Endothelial cell of umbilical vein (primary cell): ENCODE results near the gene PCDHGA1. TPM values are rescaled to one million over a fixed set of nuclear protein-coding genes. Genes with fewer than 3 reads are reported as not detected.

ENCODE experiments used
- BruUV-seq: library from RNA; stranded (reverse); fragments of 400-500 nt; replicated peaks from 2 replicates; lab custom pipeline; 2021; lab: Mats Ljungman, UMichigan
- CTCF ChIA-PET: fragments of 300-600, 350-600 bp; sonication (Branson Sonifier 250); formaldehyde crosslinking; loops from one replicate; lab custom pipeline; 2021; ENCODE audit warnings: antibody characterized with exemption, inconsistent platforms; lab: Charles Lee
- POLR2A ChIA-PET: fragments of 300-600, 350-600 bp; sonication (Branson Sonifier 250); formaldehyde crosslinking; loops from one replicate; lab custom pipeline; 2021; ENCODE audit warnings: antibody characterized with exemption, inconsistent platforms; lab: Charles Lee
- DNase-seq: peaks from one replicate; pipeline ENCODE4 v3.0.0-alpha.2; 2011; ENCODE audit warnings: low read depth, low spot score
- FAIRE-seq: peaks from 2 replicates; lab custom pipeline; 2011; peaks lifted over from hg19 to GRCh38; lab: Jason Lieb, UNC
- H2AFZ ChIP-seq: 2 replicates; pipeline ENCODE4 v1.6.0; 2012; ENCODE audit warnings: low read depth, low read length, control low read depth, inconsistent platforms
- H3K27ac ChIP-seq: 2 replicates; pipeline ENCODE4 v1.5.1; 2011; ENCODE audit warnings: low read depth, mild to moderate bottlenecking, control low read depth, low read length, moderate library complexity; ENCODE audit not compliant: insufficient read depth
- H3K27me3 ChIP-seq, 2 experiments: 2 replicates each; pipeline versions ENCODE4 v1.6.0 to v1.6.1; 2011; ENCODE audit warnings: low read length in 2 of 2, mixed read lengths in 1 of 2; ENCODE audit not compliant: control insufficient read depth in 2 of 2, insufficient read depth in 2 of 2
- H3K36me3 ChIP-seq, 2 experiments: 2 replicates in 1 of 2; 3 replicates in 1 of 2; pipeline ENCODE4 v1.5.1; 2011; ENCODE audit warnings: low read length in 2 of 2, mild to moderate bottlenecking in 1 of 2, moderate library complexity in 1 of 2; ENCODE audit not compliant: control insufficient read depth in 2 of 2, insufficient read depth in 2 of 2; ENCODE audit errors: extremely low read depth in 1 of 2
- H3K4me1 ChIP-seq: 3 replicates; pipeline ENCODE4 v1.5.1; 2011; ENCODE audit warnings: mild to moderate bottlenecking, low read length; ENCODE audit not compliant: control insufficient read depth, insufficient read depth; ENCODE audit errors: extremely low read depth
- H3K4me2 ChIP-seq: 2 replicates; pipeline ENCODE4 v1.6.1; 2011; ENCODE audit warnings: low read length, control low read depth, mixed read lengths; ENCODE audit not compliant: insufficient read depth
- H3K4me3 ChIP-seq, 3 experiments: fragments of 200-600 bp in 1 of 3; sonication (generic), shearing (Covaris generic) in 1 of 3; replicated peaks in 1 of 3; 2 replicates each; pipeline ENCODE4 v1.5.1; 2011 to 2016; ENCODE audit warnings: control low read depth in 3 of 3, low read length in 3 of 3, mild to moderate bottlenecking in 2 of 3, inconsistent platforms in 1 of 3, low read depth in 1 of 3, moderate library complexity in 1 of 3; ENCODE audit not compliant: insufficient read depth in 1 of 3
- H3K79me2 ChIP-seq: 2 replicates; pipeline ENCODE4 v1.6.0; 2012; ENCODE audit warnings: low read length, inconsistent platforms; ENCODE audit not compliant: control insufficient read depth, insufficient read depth
- H3K9ac ChIP-seq: replicated peaks from 2 replicates; pipeline ENCODE3; 2011; ENCODE audit warnings: low read length, control low read depth; ENCODE audit not compliant: insufficient read depth; ENCODE audit errors: extremely low read depth
- H3K9me1 ChIP-seq: replicated peaks from 3 replicates; pipeline ENCODE4 v1.6.0; 2011; ENCODE audit warnings: mild to moderate bottlenecking, low read length; ENCODE audit not compliant: control insufficient read depth, insufficient read depth; ENCODE audit errors: extremely low read depth
- H3K9me3 ChIP-seq: replicated peaks from 2 replicates; pipeline ENCODE4 v1.5.1; 2012; ENCODE audit warnings: low read length, inconsistent platforms; ENCODE audit not compliant: control insufficient read depth, insufficient read depth
- H4K20me1 ChIP-seq: replicated peaks from 2 replicates; pipeline ENCODE3; 2011; ENCODE audit warnings: mild to moderate bottlenecking, low read length; ENCODE audit not compliant: control insufficient read depth, insufficient read depth; ENCODE audit errors: extremely low read depth
- FOS ChIP-seq: IDR thresholded peaks from 2 replicates; pipeline ENCODE4 v1.6.1; 2011; ENCODE audit warnings: mild to moderate bottlenecking, low read length, moderate library complexity, borderline replicate concordance; ENCODE audit not compliant: insufficient read depth
- GATA2 ChIP-seq: IDR thresholded peaks from 2 replicates; pipeline ENCODE4 v1.7.0; 2011; ENCODE audit warnings: low read depth, mild to moderate bottlenecking, moderate library complexity, mixed read lengths, low read length; ENCODE audit not compliant: insufficient read length, insufficient read depth
- JUN ChIP-seq: IDR thresholded peaks from 2 replicates; pipeline ENCODE4 v1.6.1; 2011; ENCODE audit warnings: borderline replicate concordance, low read depth; ENCODE audit not compliant: insufficient read length, insufficient read depth
- MYC ChIP-seq: IDR thresholded peaks from one replicate; pipeline ENCODE4 v1.6.1; 2011; ENCODE audit warnings: mild to moderate bottlenecking, low read depth, low read length
- POLR2A ChIP-seq: IDR thresholded peaks from 2 replicates; pipeline ENCODE4 v1.6.1; 2012; ENCODE audit warnings: low read depth, mild to moderate bottlenecking, control low read depth, low read length
- dilution Hi-C: fragments of 300-500 bp; cut with MboI; formaldehyde crosslinking; loops from one replicate; pipeline ENCODE4 v1.15.0; 2019; ENCODE audit warnings: low sequenced_read_pairs; ENCODE audit not compliant: extremely low pct_ligation_motif_present
- intact Hi-C: fragments of 100-400 bp; cut with micrococcal nuclease; formaldehyde crosslinking; loops from one replicate; pipeline ENCODE4 v1.10.0; 2022
- polyA plus RNA-seq, 4 experiments: library from polyadenylated mRNA; depleted of rRNA in 3 of 4; stranded (reverse) in 3 of 4; unstranded in 1 of 4; fragments of >200 nt; gene quantifications; 2 replicates each; pipeline versions ENCODE4 v1.2.1 to v1.2.3, GENCODE V29; 2011 to 2012; ENCODE audit warnings: missing spikeins in 1 of 4
- total RNA-seq: library from RNA; stranded (reverse); gene quantifications from 2 replicates; pipeline ENCODE4 v1.2.3, GENCODE V29; 2021
- TF ChIP-seq, protein P1 (sequence below): IDR thresholded peaks from 2 replicates; pipeline ENCODE4 v1.6.1; 2011; ENCODE audit not compliant: insufficient read depth, insufficient read length
- TF ChIP-seq, protein P2 (sequence below), 2 donors: IDR thresholded peaks; 1 replicate in 1 of 2; 2 replicates in 1 of 2; pipeline ENCODE4 v1.5.1; 2011; ENCODE audit warnings: low read length in 2 of 2, mild to moderate bottlenecking in 2 of 2, moderate library complexity in 2 of 2, control low read depth in 1 of 2, inconsistent platforms in 1 of 2, low read depth in 1 of 2; ENCODE audit not compliant: insufficient read depth in 1 of 2; ENCODE audit errors: extremely low read depth in 1 of 2

The PCDHGA1 gene
- total and polyA plus RNA-seq, 2 donors (not counting 3 experiments of a cell fraction or from before 2014, with no cell fraction given) = 0.22 to 0.44 TPM

DNA sequence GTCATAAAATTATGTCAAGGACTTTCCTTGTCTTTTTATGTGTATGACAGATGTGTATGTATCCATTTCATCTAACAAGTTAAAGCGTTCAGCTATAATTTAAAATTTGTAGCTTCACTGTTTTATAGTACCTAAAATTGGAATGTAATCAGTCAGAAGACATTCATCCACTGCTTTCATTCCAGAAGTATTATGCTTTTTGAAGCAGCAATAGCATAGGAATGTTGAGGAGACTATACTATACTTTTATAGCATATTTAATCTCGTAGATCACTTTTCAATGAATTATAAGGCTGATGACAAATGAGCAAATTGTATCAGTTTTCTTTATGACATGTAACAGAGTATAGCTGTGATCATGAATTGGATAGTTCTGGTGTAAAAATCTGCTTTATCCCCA lies 106.9 kb downstream of the PCDHGA1 start:
- H4K20me1 ChIP-seq = no peaks in the 10 kb centered on the region
- H3K9ac ChIP-seq = no peak overlapping the region
- ChIA-PET CTCF (interaction anchor here (1.3 to 1.9 kb wide), 4 partner anchors 20 to 127 kb away, joined by 3 to 8 read pairs (median 4); partner anchors contain the start of genes PCDHGB7 and PCDHGC3), POLR2A (no interaction called here)
- no peaks in the 10 kb centered on the region for H3K36me3 ChIP-seq
- no peaks in the 10 kb centered on the region for H3K9me1 ChIP-seq
- FAIRE-seq (no peak), DNase-seq (no peak)
- intact Hi-C loops = no loop called here
- no peak overlapping the region for H3K4me3 ChIP-seq
- no peaks in the 10 kb centered on the region for H3K9me3 ChIP-seq
- H3K27ac ChIP-seq = no peak overlapping the region
- no peaks in the 10 kb centered on the region for H3K79me2 ChIP-seq
- H3K27me3 ChIP-seq = peaks cover 3 to 12% of the 10 kb centered on the region in 2 experiments
- H3K4me1 ChIP-seq = no peaks in the 10 kb centered on the region
- H3K4me2 ChIP-seq = no peak overlapping the region
- dilution Hi-C loops = no loop called here
- no peak overlapping the region for H2AFZ ChIP-seq
- no TSS peak for BruUV-seq
- TF ChIP-seq JUN (no peak), POLR2A (no peak), GATA2 (no peak), FOS (no peak), MYC (no peak)
- TF ChIP-seq, protein P1, sequence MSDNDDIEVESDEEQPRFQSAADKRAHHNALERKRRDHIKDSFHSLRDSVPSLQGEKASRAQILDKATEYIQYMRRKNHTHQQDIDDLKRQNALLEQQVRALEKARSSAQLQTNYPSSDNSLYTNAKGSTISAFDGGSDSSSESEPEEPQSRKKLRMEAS = no peak
- TF ChIP-seq, protein P2, sequence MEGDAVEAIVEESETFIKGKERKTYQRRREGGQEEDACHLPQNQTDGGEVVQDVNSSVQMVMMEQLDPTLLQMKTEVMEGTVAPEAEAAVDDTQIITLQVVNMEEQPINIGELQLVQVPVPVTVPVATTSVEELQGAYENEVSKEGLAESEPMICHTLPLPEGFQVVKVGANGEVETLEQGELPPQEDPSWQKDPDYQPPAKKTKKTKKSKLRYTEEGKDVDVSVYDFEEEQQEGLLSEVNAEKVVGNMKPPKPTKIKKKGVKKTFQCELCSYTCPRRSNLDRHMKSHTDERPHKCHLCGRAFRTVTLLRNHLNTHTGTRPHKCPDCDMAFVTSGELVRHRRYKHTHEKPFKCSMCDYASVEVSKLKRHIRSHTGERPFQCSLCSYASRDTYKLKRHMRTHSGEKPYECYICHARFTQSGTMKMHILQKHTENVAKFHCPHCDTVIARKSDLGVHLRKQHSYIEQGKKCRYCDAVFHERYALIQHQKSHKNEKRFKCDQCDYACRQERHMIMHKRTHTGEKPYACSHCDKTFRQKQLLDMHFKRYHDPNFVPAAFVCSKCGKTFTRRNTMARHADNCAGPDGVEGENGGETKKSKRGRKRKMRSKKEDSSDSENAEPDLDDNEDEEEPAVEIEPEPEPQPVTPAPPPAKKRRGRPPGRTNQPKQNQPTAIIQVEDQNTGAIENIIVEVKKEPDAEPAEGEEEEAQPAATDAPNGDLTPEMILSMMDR (IDR thresholded peaks at IDR 0.05; ENCODE audit: extremely low read depth in 1 of 2, insufficient read depth in 1 of 2, low read depth in 1 of 2, low read length in 2 of 2) = no peak
